Omental fat pad (tissue), 4 donors: ENCODE data around the gene LRRC46. TPM values are rescaled to one million over a fixed set of nuclear protein-coding genes. Genes with fewer than 3 reads are reported as not detected.

Experiments used
- ATAC-seq: fragments of 150-250 bp; one replicate; pipeline ENCODE4 v1.9.1; 2016; ENCODE audit warnings: mild to moderate bottlenecking, moderate library complexity; ENCODE audit not compliant: low FRiP score
- DNase-seq: peaks from one replicate; pipeline ENCODE4 v3.0.0-alpha.2; 2019; ENCODE audit warnings: low spot score
- total RNA-seq, 4 donors: library from RNA; depleted of rRNA; stranded (reverse); fragments of >200 nt; gene quantifications; one replicate each; pipeline ENCODE4 v1.1.0, GENCODE V29; 2016
- TF ChIP-seq, protein P1 (sequence below), 3 donors: fragments of 450-650 bp; IDR thresholded peaks; one replicate each; pipeline ENCODE4 v1.5.1; 2016 to 2017; ENCODE audit warnings: antibody characterized with exemption in 3 of 3, mild to moderate bottlenecking in 3 of 3, moderate library complexity in 2 of 3

The LRRC46 gene
- total RNA-seq, 4 donors from 2014 or later = 0.24 TPM; not detected in 3

- DNase-seq (no peak), ATAC-seq (no peak)
- TF ChIP-seq, protein P1, sequence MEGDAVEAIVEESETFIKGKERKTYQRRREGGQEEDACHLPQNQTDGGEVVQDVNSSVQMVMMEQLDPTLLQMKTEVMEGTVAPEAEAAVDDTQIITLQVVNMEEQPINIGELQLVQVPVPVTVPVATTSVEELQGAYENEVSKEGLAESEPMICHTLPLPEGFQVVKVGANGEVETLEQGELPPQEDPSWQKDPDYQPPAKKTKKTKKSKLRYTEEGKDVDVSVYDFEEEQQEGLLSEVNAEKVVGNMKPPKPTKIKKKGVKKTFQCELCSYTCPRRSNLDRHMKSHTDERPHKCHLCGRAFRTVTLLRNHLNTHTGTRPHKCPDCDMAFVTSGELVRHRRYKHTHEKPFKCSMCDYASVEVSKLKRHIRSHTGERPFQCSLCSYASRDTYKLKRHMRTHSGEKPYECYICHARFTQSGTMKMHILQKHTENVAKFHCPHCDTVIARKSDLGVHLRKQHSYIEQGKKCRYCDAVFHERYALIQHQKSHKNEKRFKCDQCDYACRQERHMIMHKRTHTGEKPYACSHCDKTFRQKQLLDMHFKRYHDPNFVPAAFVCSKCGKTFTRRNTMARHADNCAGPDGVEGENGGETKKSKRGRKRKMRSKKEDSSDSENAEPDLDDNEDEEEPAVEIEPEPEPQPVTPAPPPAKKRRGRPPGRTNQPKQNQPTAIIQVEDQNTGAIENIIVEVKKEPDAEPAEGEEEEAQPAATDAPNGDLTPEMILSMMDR (IDR thresholded peaks at IDR 0.05) = no peak
These were observed 20.3 kb downstream of the LRRC46 start for GRCh38 chr17:47851764-47852112.

DNA sequence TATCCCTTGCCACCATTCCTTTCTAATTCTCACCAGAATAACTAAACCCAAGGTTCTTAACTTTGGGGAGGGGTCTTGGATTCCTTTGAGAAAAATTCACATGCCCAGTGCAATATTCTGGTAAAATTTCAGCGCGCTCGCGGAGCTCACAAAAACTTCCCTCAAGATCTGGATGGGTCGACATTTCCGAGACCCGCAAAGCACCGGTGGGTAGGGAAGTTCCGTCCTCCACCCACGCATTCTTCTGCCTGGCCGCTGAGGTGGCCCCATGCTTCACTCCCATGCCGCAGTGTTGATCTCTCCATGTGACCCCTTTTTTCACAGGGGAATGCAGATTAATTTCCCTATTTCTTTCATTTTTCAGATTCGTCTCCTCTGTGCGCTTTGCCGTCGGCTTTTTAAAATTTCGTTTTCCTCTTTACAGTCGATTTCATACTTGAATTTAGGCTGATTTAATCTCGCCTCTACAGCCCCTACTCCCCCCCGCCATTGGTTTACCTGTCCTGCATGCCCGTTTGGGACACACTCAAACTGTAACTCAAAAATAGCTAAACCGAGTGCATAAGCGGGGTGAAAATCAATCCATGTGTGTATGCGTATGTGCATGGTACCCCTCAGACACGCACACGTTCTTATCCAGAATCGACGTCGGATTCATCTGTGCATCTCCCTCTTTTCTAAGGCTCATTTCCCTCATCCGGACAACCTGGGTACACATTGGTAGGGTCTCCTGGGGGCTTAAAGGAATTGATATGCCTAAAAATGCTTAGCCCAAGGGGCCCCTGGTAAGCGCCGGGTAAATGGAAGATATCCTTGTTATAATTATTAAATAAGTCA is 20.9 kb downstream of the LRRC46 start:
- ATAC-seq = no peak
- TF ChIP-seq, protein P1 (IDR thresholded peaks at IDR 0.05) = no peak
- no peak for DNase-seq

DNA sequence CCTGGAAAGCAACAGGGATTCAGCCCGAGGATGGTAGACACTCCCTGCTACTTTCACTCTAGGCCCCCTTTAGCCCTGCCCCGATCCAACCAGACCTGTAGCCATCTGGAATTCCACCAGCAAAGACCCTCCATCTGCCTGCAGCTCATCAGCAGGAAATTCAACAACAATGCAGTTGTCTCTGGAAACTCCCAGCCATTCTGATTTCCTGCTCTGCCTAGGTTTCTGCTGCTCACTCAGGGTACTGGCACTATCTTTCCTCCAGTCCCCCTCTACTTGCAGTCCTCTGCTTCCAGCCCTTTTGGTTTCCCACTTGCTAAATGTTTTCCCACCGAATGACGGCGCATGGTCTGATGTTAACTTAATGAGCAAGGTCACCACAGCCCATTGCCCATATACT is 22.1 kb downstream of the LRRC46 start:
- TF ChIP-seq, protein P1 (IDR thresholded peaks at IDR 0.05) = no peak
- ATAC-seq = no peak
- DNase-seq = no peak

DNA sequence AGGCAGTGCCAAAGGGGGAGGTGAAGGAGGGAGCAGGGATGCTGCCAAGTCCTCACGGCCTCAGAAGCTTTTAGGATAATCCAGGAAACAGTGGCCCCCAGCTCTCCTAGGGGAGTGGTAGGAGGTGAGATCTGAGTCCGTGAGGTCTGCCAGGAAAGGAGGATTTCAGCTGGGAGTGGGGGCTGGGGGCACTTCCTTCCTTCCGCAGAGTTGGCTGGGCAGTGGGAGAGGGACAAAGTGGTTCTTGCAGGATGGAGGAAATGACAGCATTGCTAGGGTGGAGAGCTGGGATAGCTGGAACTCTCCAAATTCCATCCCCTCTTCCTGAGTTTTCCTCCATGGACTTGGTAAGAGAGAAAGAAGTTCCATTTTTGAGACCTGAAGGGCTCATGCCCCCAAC is 24.3 kb downstream of the LRRC46 start:
- ATAC-seq (no peak), DNase-seq (no peak)
- TF ChIP-seq, protein P1 (IDR thresholded peaks at IDR 0.05) = no peak

DNA sequence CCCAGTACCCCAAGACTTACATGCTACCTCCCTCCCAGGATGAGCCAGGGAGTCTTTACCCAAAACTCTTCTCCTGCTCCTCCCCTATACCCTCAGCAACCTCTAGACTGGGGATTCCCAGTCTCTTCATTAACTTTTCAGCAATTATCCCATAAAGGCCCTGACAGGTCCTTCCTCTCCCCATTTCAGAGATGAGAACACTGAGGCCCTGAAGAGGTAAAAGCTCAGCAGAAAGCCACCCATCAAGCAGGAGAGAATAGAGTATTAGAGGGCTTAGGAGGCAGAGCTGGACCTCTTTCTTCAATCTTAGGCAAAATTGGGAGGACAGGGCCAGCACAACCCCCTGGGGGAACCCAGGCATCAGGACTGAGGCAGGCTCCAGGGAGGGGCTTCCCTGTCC is 25.4 kb downstream of the LRRC46 start:
- no peak for DNase-seq
- ATAC-seq = no peak
- TF ChIP-seq, protein P1 (IDR thresholded peaks at IDR 0.05) = no peak

DNA sequence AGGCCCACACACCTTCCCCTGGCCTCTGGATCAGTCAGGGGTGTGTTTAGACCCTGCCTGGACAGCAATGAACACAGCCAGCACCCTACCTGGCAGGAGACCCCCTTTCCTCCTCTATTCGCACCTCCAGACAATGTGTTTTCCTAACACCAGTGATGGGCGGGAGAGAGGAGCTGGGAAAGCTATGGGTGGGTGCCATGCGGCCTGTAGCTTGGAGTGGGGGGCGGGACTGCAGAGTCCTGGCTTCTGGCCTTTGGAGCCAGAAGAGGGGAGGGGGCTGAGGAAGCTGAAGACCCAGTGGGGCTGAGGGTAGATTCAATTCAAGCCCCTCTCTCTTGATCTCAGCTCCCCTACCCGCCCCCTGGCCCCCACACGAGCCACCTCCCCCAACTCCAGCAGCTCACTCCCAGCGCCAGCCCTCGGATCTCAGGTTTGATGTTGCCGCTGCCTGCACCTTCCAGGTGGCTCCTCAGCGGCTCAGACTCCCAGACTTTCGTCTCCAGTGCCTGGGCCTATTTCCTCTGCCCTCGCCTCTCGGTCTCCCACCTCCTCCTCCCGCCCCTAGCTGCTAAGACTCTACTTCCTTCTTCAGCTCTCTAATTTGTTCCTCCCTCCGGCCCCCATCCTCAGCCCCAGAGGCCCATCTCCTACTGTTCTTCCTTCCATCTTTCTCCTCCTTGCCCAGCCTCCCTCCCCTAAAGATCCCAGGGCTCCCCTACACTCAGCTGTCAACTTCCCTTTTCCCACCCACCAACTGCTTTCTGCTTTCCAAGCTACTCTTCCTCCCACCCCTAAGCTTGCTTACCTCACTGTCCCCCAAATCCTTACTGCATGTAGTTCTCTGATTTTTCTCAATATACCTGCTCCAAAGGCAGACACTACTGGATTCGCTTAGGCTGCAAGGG is 26.3 kb downstream of the LRRC46 start:
- ATAC-seq = no peak
- TF ChIP-seq, protein P1 (IDR thresholded peaks at IDR 0.05) = no peak
- no peak for DNase-seq
